ENCODE measurements around the gene RAP1GAP2. TPM values are rescaled to one million over a fixed set of nuclear protein-coding genes. Genes with fewer than 3 reads are reported as not detected.

The RAP1GAP2 gene
- total and polyA plus RNA-seq, 10 donors: 1.2 to 32.7 (median 14.1) TPM

DNA sequence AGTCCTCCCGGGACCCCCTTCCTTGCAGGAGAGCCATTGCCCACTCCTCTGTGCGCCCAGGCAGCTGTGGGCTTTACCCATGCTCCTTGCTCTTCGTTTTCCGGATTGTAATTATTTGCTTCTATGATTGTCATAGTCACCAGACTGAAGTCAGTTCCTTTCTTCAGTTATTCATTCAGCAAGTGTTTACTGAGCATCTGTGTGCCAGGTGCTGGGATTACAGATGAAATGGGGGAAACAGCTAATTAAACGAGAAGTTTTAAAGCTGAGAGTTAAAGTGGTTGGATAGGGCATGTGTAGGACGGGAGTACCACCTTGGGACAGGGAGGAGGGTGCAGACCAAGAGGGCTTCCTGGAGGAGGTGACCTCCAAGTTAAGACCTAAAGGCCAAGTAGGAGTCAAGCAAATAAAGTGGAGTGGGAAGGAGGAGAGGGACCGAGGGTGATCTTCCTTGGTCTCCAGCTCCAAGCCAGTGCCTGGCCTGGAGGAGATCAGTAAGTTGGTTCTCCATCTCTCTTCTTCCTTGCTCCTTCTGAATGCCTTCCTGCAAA is 140.6 kb downstream of the RAP1GAP2 start:
- WGBS, 5 donors: 75 to 85% (median 80%) methylated on average over 7 of the region's 7 CpGs
- intact Hi-C loops (cut with DNase I; ENCODE audit: low total_unique reads): no loop called here

DNA sequence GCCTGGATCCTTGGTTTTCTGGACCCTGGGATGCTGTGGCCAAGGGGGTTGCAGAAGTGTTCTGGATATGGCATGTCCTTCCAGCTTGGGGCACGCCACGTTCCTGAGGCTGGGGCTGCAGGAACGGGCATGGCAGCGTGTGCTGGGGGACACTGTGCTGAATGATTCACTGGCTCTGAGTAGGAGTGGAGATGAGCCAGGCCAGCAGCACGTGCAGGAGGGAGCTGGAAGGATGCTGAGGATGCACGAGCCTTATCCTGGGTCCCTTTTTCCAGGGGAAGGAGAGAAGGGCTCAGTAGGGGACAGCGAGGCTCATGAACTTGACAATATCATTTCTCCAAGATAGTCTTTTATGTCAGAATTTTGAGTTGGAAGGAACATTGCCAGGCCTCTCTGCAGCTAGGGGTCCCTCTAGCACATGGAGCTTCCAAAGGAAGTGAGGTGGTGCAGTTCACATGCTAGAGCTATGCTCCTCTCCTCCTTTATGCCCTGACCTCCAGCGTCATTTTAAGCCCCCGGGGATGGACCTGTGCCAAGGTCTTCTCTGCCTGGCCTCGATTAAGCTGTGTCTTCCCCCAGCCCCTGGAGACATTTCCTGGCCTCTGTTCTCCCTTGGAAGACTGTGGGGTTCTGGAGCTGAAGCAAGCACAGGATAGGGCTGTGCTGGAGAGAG is 141.2 kb downstream of the RAP1GAP2 start:
- TF ChIP-seq, protein P1, sequence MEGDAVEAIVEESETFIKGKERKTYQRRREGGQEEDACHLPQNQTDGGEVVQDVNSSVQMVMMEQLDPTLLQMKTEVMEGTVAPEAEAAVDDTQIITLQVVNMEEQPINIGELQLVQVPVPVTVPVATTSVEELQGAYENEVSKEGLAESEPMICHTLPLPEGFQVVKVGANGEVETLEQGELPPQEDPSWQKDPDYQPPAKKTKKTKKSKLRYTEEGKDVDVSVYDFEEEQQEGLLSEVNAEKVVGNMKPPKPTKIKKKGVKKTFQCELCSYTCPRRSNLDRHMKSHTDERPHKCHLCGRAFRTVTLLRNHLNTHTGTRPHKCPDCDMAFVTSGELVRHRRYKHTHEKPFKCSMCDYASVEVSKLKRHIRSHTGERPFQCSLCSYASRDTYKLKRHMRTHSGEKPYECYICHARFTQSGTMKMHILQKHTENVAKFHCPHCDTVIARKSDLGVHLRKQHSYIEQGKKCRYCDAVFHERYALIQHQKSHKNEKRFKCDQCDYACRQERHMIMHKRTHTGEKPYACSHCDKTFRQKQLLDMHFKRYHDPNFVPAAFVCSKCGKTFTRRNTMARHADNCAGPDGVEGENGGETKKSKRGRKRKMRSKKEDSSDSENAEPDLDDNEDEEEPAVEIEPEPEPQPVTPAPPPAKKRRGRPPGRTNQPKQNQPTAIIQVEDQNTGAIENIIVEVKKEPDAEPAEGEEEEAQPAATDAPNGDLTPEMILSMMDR (IDR thresholded peaks at IDR 0.05 in 8 of 11, conservative IDR thresholded peaks at IDR 0.05 in 3 of 11): no peak
- TF ChIP-seq POLR2AphosphoS5 (IDR thresholded peaks at IDR 0.05) (no peak), POLR2A (IDR thresholded peaks at IDR 0.05) (no peak)

More for the DNA sequence above, 140.6 kb downstream of the RAP1GAP2 start:
- Histone ChIP-seq H3K4me3 (no peak overlapping the region), H3K27ac (no peak overlapping the region), H3K4me1 (peaks cover 0 to 19% (median 1%) of the 10 kb centered on the region in 6 donors), H3K27me3 (replicated peaks in 1 of 7) (peaks cover 0 to 38% (median 0%) of the 10 kb centered on the region in 7 donors), H3K9me3 (no peaks in the 10 kb centered on the region), H3K36me3 (peaks cover 0 to 17% (median 0%) of the 10 kb centered on the region in 6 donors)
- no peak for DNase-seq
- TF ChIP-seq POLR2AphosphoS5 (IDR thresholded peaks at IDR 0.05): no peak
- TF ChIP-seq, protein P1 (IDR thresholded peaks at IDR 0.05 in 8 of 11, conservative IDR thresholded peaks at IDR 0.05 in 3 of 11): no peak
- no peak for TF ChIP-seq POLR2A (IDR thresholded peaks at IDR 0.05)

DNA sequence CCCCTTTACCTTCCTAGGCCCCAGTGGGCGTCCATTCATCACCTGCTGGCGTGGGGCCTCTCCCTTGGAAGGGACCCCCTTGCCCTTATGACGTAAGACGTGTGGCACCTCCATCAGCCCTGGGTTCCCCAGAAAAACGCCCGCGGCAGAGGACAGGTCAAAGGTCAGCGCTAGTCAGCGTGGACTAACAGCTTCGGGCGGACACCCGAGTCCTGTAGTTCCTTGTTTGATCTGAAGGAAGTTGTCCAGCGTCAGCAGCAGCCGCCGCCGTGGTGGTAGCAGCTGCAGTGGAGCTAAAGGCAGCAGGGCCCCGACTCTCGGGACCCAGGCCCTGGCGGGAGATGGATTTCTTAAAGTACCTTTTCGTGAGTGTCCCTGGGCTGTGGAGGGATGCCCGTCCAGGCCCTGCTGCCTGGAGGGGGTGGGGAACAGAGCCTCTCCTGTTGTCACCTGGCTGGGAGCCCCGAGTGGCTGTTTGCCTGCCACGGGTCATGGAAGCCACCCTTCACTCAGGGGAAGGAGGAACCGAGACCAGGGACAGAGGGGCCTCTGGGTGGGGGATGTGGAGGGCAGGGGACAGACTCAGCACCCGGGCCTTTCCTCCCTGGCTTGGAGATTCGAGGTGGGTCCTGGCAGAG is 143.6 kb downstream of the RAP1GAP2 start:
- no peaks in the 10 kb centered on the region for H3K9me3 ChIP-seq
- intact Hi-C loops (cut with DNase I; ENCODE audit: low total_unique reads): no loop called here
- no peak overlapping the region for H3K4me3 ChIP-seq
- TF ChIP-seq, protein P1 (IDR thresholded peaks at IDR 0.05 in 8 of 11, conservative IDR thresholded peaks at IDR 0.05 in 3 of 11): no peak
- TF ChIP-seq POLR2A (IDR thresholded peaks at IDR 0.05) (no peak), POLR2AphosphoS5 (IDR thresholded peaks at IDR 0.05) (no peak)
- WGBS, 5 donors: 70 to 75% (median 72%) methylated on average over 14 to 26 of the region's 26 CpGs
- no peak overlapping the region for H3K27ac ChIP-seq
- H3K36me3 ChIP-seq: no peaks in the 10 kb centered on the region
- DNase-seq: no peak
- peaks cover 0 to 23% (median 0%) of the 10 kb centered on the region in 7 donors for H3K27me3 ChIP-seq (replicated peaks in 1 of 7)
- peaks cover 0 to 34% (median 7%) of the 10 kb centered on the region in 6 donors for H3K4me1 ChIP-seq

More for the DNA sequence above, 141.2 kb downstream of the RAP1GAP2 start:
- Histone ChIP-seq H3K4me3 (no peak overlapping the region), H3K9me3 (no peaks in the 10 kb centered on the region), H3K27me3 (replicated peaks in 1 of 7) (peaks cover 0 to 33% (median 0%) of the 10 kb centered on the region in 7 donors), H3K4me1 (peaks cover 0 to 16% (median 1%) of the 10 kb centered on the region in 6 donors), H3K36me3 (peaks cover 0 to 17% (median 0%) of the 10 kb centered on the region in 6 donors), H3K27ac (no peak overlapping the region)
- intact Hi-C loops (cut with DNase I; ENCODE audit: low total_unique reads): no loop called here
- WGBS, 5 donors: 51 to 72% (median 68%) methylated on average over 10 of the region's 10 CpGs
- DNase-seq: no peak

DNA sequence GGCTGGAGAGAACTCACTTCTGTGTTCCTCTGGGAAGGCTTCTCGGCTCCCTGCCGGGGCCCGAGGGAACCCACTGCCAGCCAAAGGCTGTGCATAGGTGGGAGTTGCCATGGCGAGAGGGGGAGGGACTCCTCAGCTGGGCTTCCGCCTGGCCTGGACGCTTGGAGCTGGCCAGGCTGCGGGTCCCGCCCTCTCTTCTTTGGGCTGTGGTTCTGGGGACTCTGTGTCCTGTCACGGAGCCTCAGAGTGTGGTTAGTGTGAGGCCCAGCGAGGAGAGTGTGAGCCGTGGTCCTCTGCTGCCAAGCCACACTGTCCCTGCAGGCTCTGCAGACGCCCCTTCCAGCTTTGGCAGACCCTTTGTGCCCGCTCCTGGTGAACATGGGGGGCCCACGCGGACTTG is 144.1 kb downstream of the RAP1GAP2 start:
- TF ChIP-seq POLR2A (IDR thresholded peaks at IDR 0.05): no peak
- TF ChIP-seq, protein P1 (IDR thresholded peaks at IDR 0.05 in 8 of 11, conservative IDR thresholded peaks at IDR 0.05 in 3 of 11): no peak
- TF ChIP-seq POLR2AphosphoS5 (IDR thresholded peaks at IDR 0.05): no peak
- no peak for DNase-seq
- intact Hi-C loops (cut with DNase I; ENCODE audit: low total_unique reads): no loop called here
- Histone ChIP-seq H3K4me3 (no peak overlapping the region), H3K4me1 (peaks cover 0 to 39% (median 8%) of the 10 kb centered on the region in 6 donors), H3K36me3 (no peaks in the 10 kb centered on the region), H3K27me3 (replicated peaks in 1 of 7) (peaks cover 0 to 23% (median 0%) of the 10 kb centered on the region in 7 donors), H3K9me3 (no peaks in the 10 kb centered on the region), H3K27ac (no peak overlapping the region)
- WGBS, 5 donors: 68 to 81% (median 78%) methylated on average over 10 to 15 of the region's 15 CpGs

Measured in spleen (tissue), 11 donors.